Mesothelial cell of epicardium (in vitro differentiated cells): ENCODE measurements around the gene MYL6B. TPM values are rescaled to one million over a fixed set of nuclear protein-coding genes. Genes with fewer than 3 reads are reported as not detected.
"Not testable (repeated sequence)": the region's sequence is repeated elsewhere in the genome, so short reads cannot be mapped to it uniquely, and the experiment has no call there.

Experiments used
- DNase-seq, 2 experiments: peaks; one replicate each; pipeline ENCODE4 v3.0.0; 2021; ENCODE audit warnings: low spot score in 2 of 2; ENCODE audit not compliant: unreplicated experiment in 2 of 2
- H3K27ac Mint-ChIP-seq: 2 replicates; pipeline ENCODE4 v1.8.0; 2021; ENCODE audit warnings: mixed read lengths
- H3K27me3 Mint-ChIP-seq: 2 replicates; pipeline ENCODE4 v1.8.0; 2021; ENCODE audit warnings: low read depth, mixed read lengths
- H3K36me3 Mint-ChIP-seq: 2 replicates; pipeline ENCODE4 v1.8.0; 2021; ENCODE audit warnings: mixed read lengths
- H3K4me1 Mint-ChIP-seq: 2 replicates; pipeline ENCODE4 v1.8.0; 2021; ENCODE audit warnings: mixed read lengths
- H3K4me3 Mint-ChIP-seq: 2 replicates; pipeline ENCODE4 v1.8.0; 2021; ENCODE audit warnings: mild to moderate bottlenecking, moderate library complexity, mixed read lengths
- H3K9me3 Mint-ChIP-seq: 2 replicates; pipeline ENCODE4 v1.8.0; 2021; ENCODE audit warnings: mixed read lengths
- total RNA-seq: library from RNA; stranded (reverse); gene quantifications from 3 replicates; pipeline ENCODE4 v1.2.1, GENCODE V29; 2021
- TF ChIP-seq, protein P1 (sequence below): fragments of 200-600 bp; sonication (generic); IDR thresholded peaks from one replicate; pipeline ENCODE4 v1.5.0; 2021; ENCODE audit warnings: antibody characterized with exemption; ENCODE audit not compliant: unreplicated experiment

Gene MYL6B
- total RNA-seq, 1 donor from 2014 or later, result 150 TPM

- Mint-ChIP-seq H3K4me3 (peak within 1 kb of the TSS; percentile 99), H3K4me1 (peaks cover 28% of the 10 kb centered on the region), H3K9me3 (no peaks in the 10 kb centered on the region), H3K36me3 (peaks cover 14% of the 10 kb centered on the region), H3K27me3 (no peaks in the 10 kb centered on the region), H3K27ac (peak within 1 kb of the TSS; percentile 100)
- TF ChIP-seq, protein P1, sequence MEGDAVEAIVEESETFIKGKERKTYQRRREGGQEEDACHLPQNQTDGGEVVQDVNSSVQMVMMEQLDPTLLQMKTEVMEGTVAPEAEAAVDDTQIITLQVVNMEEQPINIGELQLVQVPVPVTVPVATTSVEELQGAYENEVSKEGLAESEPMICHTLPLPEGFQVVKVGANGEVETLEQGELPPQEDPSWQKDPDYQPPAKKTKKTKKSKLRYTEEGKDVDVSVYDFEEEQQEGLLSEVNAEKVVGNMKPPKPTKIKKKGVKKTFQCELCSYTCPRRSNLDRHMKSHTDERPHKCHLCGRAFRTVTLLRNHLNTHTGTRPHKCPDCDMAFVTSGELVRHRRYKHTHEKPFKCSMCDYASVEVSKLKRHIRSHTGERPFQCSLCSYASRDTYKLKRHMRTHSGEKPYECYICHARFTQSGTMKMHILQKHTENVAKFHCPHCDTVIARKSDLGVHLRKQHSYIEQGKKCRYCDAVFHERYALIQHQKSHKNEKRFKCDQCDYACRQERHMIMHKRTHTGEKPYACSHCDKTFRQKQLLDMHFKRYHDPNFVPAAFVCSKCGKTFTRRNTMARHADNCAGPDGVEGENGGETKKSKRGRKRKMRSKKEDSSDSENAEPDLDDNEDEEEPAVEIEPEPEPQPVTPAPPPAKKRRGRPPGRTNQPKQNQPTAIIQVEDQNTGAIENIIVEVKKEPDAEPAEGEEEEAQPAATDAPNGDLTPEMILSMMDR, result no peak
- DNase-seq, result peak; percentile 85 to 97
Measured at GRCh38 chr12:56116267-56117081, 35.9 kb upstream of the MYL6B start, which contains the start of gene RPL41. Gene RPL41, plus strand, starts transcription at chr12:56116633.

DNA sequence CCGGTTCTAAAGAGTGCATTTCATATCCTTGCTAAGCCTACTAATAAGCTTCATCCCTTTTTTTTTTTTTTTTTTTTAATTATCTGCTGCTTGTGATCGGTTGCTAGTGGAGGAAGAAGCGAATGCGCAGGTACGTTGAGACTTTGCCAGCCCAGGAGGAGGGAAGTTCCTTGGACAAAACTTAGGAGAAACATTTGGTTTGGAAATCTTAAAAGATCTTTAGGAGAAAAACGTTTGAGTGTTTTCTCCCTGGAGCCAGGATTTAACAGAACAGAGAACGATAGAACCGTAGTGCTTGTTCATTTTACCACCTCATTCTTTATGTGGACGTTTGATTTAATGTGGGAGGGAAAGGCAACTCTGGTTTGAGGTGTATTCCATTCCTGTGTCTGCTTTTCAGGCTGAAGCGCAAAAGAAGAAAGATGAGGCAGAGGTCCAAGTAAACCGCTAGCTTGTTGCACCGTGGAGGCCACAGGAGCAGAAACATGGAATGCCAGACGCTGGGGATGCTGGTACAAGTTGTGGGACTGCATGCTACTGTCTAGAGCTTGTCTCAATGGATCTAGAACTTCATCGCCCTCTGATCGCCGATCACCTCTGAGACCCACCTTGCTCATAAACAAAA, 35.2 kb upstream of the MYL6B start:
- Mint-ChIP-seq H3K36me3 (peaks cover 14% of the 10 kb centered on the region), H3K27ac (peak overlapping the region; percentile 100), H3K4me1 (peaks cover 28% of the 10 kb centered on the region), H3K4me3 (peak overlapping the region; percentile 99)
- not testable (repeated sequence) for H3K9me3 Mint-ChIP-seq, DNase-seq, H3K27me3 Mint-ChIP-seq

DNA sequence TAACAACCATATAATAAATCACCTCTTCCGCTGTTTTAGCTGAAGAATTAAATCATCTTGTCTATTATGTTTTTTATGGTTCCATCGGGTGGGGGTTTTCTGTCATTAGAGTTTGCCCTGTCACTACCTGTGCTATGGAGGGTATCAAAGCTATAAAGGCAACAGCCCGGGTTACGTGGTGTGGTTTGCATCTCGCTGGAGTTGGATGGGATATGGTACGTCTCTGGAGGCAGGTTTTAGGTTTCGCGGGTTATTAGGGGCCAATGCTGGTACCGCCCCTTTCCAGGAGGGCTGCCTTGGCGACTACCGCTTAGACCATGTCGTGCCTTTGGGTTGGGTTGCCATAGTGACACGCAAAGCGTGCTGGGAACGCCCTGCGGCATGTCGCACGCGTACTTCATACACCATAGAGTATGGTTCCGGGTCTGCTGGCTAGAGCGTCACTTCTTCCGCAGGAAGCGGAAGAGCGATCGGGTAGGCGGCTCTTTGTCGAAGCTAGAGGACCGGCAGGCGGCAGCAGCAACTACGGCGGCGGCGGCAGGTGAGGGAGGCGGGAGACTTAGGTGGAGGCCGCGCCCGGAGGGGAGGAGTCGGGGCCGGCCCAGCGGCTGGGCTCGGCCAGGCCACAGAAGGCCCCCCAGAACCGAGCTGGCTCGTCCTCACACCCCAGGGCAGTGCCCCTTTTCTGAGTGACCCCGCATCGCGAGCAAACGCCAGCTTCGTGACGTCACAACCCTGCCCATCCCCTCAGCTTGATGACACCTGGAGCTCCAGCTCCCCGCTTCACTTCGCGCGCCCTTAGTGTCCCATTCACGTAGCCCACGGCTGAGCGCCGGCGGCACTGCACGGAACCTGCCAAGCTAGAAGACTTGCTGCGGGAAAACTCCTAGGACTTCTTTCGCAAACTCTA, 34.4 kb upstream of the MYL6B start, which contains the start of gene ZC3H10:
Gene ZC3H10 (plus strand): TSS at position 489 of the 910 bp plus-strand sequence. CDS start 2,297 bp downstream, outside the sequence.
- no peaks in the 10 kb centered on the region for H3K9me3 Mint-ChIP-seq
- peaks cover 28% of the 10 kb centered on the region for H3K4me1 Mint-ChIP-seq
- peak; percentile 87 to 94 for DNase-seq
- H3K27ac Mint-ChIP-seq, result peak within 1 kb of the TSS; percentile 100
- H3K36me3 Mint-ChIP-seq, result peaks cover 9% of the 10 kb centered on the region
- H3K4me3 Mint-ChIP-seq, result peak within 1 kb of the TSS; percentile 99
- TF ChIP-seq, protein P1, result peak; percentile 32
- no peaks in the 10 kb centered on the region for H3K27me3 Mint-ChIP-seq

DNA sequence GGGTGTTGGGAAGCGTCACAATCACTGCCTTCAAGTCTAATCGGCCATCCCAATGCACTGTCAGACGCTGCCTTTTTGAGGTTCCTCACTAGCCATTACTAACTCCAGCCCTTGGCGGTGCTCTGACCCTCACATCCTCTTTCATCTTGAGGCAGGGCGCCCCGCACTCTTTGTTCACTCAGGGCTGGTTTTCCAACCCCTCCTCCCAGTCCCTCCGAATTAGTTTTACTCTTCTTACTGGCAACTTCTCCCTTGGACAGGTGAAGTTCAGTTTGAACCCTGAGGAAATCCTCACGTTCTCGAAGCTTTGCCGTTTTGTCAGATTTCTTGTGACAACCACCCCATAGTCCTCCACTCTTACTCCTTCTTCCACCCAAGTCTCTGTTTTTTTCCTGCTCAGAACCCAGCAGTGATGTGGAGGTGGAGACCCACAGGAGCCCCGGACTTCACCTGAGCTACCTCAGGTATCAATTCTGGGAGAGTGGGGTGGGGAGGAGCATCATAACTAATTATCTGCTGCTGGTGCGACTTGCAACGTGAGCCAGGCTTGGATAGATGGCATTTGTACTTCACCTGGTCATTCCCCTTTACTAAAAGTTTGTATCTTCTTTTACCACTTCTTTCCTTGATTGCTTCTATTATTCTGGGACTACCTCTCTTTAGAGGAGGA, 33.6 kb upstream of the MYL6B start:
- no peaks in the 10 kb centered on the region for H3K27me3 Mint-ChIP-seq
- H3K9me3 Mint-ChIP-seq, result no peaks in the 10 kb centered on the region
- TF ChIP-seq, protein P1, result no peak
- peak overlapping the region; percentile 99 for H3K4me3 Mint-ChIP-seq
- H3K4me1 Mint-ChIP-seq, result peaks cover 28% of the 10 kb centered on the region
- H3K36me3 Mint-ChIP-seq, result peaks cover 2% of the 10 kb centered on the region
- DNase-seq, result no peak
- peak overlapping the region; percentile 100 for H3K27ac Mint-ChIP-seq

DNA sequence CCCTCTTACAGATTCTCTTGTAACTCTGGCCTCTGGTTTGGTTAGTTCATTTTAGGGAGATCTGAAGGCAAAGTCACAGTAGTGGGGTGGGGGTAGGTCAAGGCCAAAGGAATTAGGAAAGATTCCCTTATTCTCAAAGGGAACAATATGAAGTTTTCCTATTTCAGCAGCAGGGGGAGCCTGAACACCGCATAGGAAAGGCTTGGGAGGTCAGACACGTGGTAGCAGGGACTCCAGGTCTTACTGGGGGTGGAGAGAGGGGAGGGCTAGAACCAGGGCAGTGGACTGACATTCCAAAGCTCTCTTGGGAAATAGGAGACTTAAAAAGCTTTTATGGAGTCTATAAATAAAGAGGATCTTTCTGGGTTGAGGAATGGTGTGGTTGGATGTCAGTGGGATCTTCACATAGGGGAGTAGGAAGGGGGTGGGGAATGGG, 33.0 kb upstream of the MYL6B start:
- DNase-seq, result peak in 1 of 2 experiments; percentile 54
- Mint-ChIP-seq H3K4me1 (peaks cover 28% of the 10 kb centered on the region), H3K27me3 (no peaks in the 10 kb centered on the region), H3K27ac (peak overlapping the region; percentile 100), H3K9me3 (no peaks in the 10 kb centered on the region), H3K4me3 (peak overlapping the region; percentile 99), H3K36me3 (peaks cover 2% of the 10 kb centered on the region)
- TF ChIP-seq, protein P1, result peak; percentile 67
